HG03575 (cell line): ENCODE measurements around the gene HPSE2.

Experiments used
- ATAC-seq: cut with Tn5 transposase; IDR thresholded peaks from one replicate; pipeline ENCODE4 v1.9.1; 2021; ENCODE audit not compliant: unreplicated experiment, insufficient number of reproducible peaks, low FRiP score; ENCODE audit errors: extremely low read depth

The HPSE2 gene

DNA sequence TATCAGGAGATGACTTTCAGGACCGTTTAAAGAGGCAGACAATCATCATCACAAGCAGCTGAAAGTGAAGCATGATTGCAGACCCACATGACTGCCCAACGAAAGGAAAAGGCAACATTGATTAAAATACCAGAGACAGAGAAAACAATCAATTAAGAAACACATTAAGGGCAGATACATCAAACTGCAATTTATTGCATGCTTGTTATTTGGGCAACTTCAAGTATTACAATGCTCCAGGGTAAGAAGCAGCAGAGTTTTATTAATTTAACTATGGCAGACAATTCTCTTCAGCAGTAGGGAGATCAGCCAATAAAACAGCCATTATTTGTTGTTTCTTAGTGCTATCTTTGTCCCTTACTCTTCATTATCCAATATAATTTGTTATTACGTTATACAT is 421.2 kb downstream of the HPSE2 start:
- ATAC-seq, result no peak

DNA sequence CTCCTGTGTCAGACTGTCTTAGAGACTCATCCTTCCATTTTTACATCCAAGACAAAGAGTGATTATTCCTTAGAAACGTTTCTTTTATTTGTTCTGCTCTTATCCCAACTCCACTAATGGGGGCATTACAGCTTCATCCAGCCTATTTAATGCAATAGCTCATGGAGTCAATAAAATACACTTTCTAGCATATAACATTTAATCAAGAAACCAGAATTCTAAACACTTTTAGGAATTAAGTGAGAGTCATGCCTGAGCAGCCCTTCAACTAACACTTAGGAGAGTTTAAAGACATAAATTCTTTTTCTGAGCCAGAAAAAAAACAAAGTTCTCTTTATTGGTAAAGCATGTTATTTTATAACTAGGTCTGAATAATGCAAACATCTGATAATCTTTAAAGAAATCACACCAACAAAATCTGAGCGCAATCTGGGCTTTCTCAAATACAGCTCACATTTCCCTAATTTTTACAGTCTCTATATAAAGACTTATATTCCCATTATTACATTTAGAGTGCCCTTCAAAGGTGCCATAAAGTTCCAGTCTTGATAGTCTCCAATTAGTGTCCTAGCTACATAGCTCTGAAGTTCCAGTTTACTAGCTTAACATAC is 427.3 kb downstream of the HPSE2 start:
- ATAC-seq, result no peak

DNA sequence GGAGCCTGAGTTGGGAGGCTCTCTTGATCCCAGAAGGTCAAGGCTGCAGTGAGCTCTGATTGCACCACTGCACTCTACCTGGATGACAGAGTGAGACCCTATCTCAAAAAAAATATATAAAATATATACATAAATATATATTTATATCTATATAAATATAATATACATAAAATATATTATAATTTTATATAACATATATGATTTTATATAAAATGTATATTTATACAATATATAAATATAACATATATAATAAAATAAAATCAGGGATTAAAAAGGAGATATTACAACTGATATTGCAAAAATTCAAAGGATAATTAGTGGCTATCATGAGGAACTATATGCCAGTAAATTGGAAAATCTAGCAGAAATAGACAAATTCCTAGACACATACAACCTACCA is 435.4 kb downstream of the HPSE2 start:
- no peak for ATAC-seq

DNA sequence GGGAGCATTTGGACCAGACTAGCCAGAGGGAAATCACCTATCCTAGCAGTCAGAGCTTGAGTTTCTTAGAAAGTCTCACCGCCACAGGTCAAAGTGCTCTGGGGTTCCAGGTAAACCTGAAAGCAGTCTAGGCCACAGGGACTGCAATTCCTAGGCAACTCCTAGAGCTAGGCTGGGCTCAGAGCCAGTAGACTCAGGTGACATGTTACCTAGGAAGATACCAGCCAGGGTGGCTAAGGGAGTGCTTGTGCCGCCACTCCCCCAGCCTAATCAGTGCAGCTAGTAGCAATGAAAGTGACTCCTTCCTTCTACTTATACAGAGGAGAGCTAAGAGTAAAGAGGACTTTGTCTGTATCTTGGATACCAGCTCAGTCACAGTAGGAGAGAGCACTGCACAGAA is 440.2 kb downstream of the HPSE2 start:
- ATAC-seq, result no peak

DNA sequence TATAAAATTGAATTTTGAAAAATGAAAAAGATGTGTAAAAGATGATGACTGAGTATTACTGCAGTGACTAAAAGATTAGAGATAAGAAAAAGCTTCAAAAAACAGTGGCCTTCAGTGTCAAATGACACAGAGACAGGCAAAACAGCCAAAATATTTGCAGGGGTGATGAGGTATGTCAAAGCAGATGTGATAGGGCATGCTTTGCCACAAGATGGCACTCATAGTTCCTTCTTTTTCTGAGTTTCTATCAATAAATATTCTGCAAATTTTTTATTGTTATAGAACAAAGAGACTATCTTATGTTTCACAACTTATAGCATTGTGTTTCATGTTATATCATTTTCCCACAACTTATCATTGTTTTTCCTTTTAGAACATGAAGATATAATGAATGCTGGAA is 444.8 kb downstream of the HPSE2 start:
- ATAC-seq, result no peak

DNA sequence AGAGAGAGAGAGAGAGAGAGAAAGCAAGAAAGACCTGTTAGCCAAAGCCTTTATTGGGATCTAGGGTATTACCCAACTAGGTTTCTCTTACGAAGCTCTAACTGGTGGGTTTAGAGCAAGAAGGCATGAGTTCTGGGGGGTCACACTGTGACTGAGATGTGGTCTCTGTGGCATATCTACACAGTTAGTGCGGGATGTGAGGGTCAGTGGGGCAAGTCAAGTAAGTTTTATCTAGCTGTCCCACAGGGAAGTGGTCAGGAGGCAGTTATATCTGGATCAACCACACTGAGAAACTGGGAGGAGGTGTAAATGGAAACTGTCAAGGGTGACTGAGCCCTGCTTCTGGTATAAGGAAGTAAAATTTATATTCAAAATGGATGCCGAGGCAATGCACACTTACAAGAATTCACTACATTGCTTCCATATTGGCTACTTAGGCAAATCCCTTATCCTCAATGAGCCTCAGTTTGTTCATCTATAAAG is 457.3 kb downstream of the HPSE2 start:
- ATAC-seq, result no peak

DNA sequence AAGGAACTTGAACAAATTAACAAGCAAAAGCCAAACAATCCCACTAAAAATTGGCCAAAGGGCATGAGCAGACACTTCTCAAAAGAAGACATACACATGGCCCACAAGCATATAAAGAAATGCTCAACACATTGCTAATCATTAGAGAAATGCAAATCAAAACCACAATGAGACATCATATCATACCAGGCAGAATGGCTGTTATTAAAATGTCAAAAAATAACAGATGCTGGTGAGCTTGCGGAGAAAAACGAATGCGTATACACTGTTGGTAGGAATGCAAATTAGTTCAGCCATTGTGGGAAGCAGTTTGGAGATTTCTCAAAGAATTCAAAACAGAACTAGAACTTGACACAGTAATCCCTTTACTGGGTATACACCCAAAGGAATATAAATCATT is 477.2 kb downstream of the HPSE2 start:
- no peak for ATAC-seq

DNA sequence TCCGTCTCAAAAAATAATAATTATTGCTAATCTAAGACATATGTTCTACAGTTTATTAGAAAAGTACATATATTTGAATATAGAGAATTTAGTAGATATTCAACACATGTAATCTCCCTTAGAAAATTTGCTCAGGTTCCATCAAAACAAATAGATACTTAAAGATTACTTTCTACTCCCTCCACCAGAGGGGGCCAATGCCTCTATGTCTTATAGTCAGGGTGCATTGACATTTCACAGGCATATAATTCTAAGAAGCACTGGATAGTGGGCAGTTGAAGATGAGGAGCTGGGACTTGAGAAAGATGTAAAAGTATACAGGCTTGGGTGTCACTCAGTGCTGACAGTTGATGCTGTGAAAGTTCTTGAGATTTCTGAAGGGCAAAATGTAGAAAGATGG is 487.4 kb downstream of the HPSE2 start:
- no peak for ATAC-seq

DNA sequence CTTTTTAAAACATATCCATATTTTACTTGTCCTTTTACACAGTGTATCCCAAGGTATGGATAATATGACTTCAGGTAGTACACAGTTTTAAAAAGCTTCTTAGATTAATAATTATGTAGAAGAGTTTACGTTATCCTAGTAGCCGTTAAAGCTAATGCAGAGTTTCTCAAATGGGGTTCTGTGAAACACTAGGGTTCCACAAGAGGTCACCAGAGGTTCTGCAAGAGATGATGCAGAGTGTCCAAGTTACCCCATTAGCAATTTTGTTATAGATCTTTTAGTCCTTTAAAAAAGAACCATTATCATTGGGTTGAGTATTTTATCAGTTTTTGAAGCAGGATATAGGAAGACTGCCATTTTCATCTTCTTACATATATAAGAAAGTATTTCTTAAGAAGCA is 490.0 kb downstream of the HPSE2 start:
- ATAC-seq, result no peak

DNA sequence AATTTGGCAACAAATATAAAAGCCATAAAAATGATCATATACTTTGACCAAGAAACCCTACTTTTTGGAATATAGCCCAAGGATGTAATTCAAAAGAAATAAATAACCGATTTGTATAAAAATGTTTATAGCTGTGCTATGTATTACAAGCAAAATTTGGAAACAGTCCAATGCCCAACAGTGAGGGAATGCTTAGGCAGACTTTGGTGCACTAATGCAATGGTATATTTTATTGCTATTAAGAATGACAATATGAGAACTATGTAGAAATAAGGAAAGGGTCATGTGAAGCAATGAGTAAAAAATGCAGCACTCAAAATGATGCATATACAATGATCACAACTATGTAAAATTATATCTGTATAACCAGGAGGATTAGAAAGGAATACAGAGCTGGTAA is 515.1 kb downstream of the HPSE2 start:
- no peak for ATAC-seq

DNA sequence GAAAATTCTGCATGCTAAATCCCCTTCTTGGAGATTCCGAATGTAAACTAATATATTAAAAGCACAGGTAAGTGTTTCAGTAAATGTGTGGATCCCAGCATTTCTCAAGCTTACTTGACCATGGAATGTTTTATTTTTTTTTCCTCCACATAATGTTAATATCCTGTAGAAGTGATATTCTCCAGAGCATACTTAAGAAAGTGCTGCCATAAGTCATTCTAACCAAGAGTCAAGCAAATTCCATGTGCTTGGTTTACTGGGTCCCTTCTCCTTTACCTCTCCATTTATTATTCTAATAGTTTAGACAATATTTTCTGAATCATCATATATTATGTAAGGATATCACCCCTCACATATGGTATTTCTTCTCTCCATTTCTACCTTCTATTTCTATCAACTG is 522.1 kb downstream of the HPSE2 start:
- ATAC-seq, result no peak

DNA sequence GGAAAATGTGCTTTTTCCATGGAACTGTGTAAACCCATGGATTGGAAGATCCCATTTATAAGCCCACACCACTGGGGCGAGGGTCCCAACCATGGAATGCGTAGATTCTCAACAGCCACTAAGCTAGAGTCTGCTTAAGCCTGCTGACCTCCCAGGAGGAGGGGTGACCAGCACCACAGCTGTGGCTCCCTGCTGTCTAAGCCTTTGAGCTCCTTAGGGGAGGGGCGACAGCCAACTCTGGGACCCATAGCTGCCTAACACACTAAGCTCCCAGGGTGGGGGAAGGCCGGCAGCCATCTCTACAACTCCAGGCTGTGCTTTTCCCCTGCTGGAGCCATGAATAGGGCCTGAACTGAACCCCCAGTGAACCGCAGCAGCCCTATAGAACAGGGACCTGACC is 539.1 kb downstream of the HPSE2 start:
- ATAC-seq, result no peak

DNA sequence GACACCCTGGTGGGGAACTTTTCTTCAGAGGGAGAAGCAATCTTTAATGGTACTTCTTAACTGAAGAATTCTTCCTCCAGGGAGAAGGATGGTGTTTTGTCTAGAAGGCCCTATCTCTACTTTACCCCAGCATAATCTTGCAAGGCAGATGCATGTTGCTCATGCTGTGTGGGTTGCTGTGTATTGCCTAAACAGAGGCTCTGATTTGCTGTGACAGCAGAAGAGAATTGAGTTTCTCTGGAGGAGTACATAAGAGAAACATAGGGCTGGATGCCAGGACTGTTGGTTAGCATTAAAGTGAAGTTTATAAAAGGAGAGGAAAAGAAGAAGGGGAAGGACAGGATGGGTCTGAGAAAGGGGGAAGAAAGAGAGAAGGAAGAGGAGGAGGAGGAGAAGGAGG is 540.8 kb downstream of the HPSE2 start:
- no peak for ATAC-seq

DNA sequence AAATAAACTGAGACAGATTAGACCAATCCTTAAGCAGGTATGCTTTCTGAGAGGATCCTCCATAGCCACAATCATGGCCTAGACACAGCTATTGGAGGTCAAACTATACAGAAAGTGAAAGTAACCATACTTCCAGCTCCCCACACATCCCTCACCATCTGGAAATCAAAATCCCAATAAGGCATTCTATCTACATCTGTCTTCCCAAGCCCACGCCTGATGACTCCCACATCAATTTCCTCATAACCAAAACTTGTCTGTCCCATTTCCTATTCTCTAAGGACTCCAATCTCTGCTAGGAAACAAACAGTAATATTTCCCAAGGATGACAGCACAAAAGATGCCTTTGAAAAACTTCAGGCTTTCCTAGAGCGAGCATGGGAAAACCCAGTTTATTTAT is 541.6 kb downstream of the HPSE2 start:
- no peak for ATAC-seq

DNA sequence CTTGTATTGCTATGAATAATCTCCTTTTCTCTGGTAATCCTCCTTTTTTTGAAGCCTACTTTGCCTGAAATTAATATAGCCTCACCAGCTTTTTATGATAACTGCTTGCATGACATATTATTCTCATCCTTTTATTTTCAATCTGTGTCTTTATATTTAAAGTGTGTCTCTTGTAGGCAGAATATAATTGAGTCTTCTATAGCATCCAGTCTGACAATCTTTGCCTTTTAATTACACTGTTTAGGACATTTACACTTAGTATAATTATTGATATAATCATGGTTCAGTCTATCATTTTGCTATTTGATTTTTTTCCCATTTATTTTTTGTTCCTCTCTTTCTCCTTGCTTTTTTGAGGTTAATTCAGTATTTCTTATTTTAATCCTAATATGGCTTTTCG is 548.0 kb downstream of the HPSE2 start:
- no peak for ATAC-seq

DNA sequence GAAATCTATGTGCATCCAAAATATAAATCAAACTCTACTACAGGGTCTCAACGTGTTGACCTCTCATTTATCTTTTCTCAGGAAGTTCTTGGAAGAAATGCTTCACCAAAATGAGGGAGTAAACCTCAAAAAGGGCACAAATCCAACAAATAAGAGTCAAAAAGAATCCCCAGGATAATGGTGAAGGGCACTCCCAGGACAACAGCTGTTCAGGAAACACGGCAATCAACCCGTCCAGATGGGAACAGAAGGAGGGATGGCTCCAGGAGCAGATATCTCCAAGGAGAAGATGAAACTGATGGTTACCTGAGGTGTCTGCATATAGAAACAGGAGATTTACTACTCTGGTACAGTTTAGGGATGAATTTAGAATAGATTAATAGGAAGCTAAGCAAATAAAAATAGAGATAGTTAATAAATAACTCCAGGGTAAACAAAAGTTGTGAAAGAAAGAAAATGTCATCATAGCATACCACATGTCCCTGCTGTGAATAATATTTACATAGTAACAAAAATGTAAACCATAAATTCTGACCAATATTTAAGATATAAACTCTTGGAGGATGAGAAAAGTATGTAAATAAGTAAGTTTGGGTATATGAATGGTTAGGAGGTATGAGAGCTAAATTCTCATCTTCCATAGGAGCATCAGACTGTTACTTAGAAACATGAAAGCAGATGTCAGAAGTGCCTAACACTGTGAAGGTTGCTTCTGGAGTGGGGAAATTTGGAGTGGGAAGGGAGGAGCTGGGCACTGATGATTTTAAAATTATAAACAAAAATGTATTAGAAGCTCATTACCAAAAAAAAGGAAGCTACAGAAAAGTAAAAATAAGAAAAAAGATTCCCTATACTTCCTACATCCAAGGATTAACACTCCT is 551.4 kb downstream of the HPSE2 start:
- no peak for ATAC-seq

DNA sequence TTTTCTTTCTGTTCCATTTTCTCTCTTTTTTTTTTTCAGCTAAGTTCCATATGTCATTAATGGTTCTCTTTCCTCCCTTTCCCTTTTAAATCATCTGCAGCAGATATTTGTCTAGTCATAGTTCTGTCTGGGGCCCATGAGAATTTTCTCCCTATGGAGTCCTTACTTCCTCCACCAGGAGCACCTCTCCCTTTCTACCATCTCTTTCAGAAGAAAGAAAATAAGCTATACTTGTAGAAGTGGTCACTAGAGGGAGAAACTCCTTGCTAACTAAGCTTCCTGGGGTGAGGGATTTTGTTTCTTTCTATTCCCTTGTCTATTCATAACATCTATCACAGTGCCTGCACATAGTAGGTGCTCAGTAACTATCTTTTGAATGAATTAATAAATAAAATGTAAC is 558.8 kb downstream of the HPSE2 start:
- ATAC-seq, result no peak

DNA sequence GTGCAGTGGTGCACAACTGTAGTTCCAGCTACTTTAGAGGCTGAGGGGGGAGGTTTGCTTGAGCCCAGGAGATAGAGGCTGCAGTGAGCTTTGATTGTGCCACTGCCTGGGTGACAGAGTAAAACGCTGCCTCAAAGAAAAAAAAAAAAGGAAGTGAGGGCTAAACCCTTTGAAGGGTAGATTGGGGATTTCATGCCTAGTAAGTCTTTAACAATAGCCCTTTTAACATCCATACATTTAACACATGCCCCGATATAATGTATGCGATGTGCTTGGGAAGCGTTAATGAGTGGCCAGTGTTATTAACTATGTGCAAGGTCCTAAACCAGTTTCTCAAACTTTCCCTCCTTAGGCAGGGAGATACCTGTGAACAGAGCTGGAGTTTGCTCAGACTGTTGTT is 559.8 kb downstream of the HPSE2 start:
- ATAC-seq, result no peak

DNA sequence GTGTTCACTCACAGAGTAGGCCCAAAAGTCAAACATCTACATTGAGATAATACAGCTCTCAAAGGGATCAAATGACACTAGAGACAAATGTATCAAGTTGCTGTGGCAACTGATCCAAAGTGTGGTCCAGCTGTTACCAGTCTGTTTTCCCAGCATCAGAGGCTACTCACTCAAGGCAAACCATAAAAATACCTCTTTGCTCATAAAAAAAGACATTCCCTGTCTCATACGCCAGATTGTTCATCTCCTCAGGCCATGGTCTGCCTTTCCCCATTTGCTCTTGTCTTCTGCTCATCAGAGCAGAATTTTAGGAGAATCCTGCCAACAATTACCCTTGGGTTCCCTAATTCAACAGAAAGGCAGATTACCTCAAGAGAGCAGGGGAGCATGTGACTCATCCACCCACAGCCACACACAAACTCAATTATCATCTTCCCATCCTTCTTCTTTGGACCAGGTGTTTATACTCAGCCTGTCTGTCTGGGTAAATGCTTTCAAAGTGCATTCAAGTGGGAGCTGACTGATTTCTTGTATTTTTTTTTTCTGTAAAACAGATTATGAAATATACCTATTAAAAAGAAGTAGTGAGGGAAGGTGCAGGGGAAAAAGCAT is 562.4 kb downstream of the HPSE2 start:
- ATAC-seq, result no peak

DNA sequence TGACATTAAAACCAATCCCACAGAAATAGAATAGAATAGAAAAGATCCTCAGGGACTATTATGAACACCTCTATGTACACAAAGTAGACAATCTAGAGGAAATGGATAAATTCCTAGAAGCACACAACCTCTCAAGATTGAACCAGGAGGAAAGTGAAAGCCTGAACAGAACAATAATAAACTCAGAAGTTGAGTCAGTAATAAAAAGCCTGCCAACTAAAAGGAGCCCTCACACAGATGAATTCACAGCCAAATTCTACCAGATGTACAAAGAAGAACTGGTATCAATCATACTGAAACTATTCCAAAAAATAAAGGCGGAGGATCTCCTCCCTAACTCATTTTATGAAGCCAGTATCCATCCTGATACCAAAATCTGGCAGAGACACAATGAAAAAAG is 568.6 kb downstream of the HPSE2 start:
- ATAC-seq, result no peak
